Activated T-helper 17 cell treated with anti-CD3 and anti-CD28 coated beads, Interleukin-2, amount 50 U/mL, for 72 hours (primary cell): Measurements from ENCODE around the gene ZNF366. TPM values are rescaled to one million over a fixed set of nuclear protein-coding genes. Genes with fewer than 3 reads are reported as not detected.

ENCODE experiments used
- ATAC-seq: fragments of 150-1000 bp; cut with Tn5 transposase; replicated peaks from 2 replicates; pipeline ENCODE4 v1.10.0; 2021; ENCODE audit warnings: mild to moderate bottlenecking, moderate library complexity
- H3K27ac Mint-ChIP-seq: one replicate; pipeline ENCODE4 v1.8.0; 2022; ENCODE audit warnings: mixed read lengths
- H3K27me3 Mint-ChIP-seq: one replicate; pipeline ENCODE4 v1.8.0; 2022; ENCODE audit warnings: mixed read lengths
- H3K36me3 Mint-ChIP-seq: one replicate; pipeline ENCODE4 v1.8.0; 2022; ENCODE audit warnings: low read depth, mild to moderate bottlenecking, mixed read lengths
- H3K4me1 Mint-ChIP-seq: one replicate; pipeline ENCODE4 v1.8.0; 2022; ENCODE audit warnings: mixed read lengths
- H3K4me3 Mint-ChIP-seq: one replicate; pipeline ENCODE4 v1.8.0; 2022; ENCODE audit warnings: mild to moderate bottlenecking, mixed read lengths
- H3K9me3 Mint-ChIP-seq: one replicate; pipeline ENCODE4 v1.8.0; 2022; ENCODE audit warnings: mixed read lengths
- total RNA-seq, 2 donors: library from RNA; stranded (reverse); gene quantifications; one replicate each; pipeline ENCODE4 v1.2.3, GENCODE V29; 2022

ZNF366 gene
- total RNA-seq, 2 donors from 2014 or later, result not detected

DNA sequence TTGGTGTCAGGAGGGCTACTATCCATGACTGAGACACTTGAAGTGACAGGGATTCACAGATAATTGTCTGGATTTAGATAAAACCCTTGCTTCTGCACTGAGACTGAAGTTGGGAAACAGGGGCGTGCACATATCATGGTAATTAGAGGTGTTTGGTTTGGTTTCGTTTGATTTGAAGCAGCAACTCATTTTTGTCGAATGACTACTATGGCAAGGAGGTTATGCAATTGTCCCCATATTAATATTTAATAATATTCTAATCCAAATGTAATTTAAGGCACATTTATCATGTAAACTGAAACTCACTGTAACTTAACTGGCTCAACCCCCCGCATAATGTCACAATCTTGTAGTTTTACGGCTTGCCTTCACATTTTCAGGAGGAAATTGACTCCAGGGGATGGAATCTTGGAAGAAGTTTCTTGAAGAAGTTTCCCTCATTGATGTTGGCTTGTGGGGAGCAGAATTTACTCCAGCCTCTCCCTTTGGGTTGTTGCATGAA, 12.5 kb downstream of the ZNF366 start:
- Mint-ChIP-seq H3K27ac (no peak overlapping the region), H3K36me3 (no peaks in the 10 kb centered on the region), H3K27me3 (peaks cover 12% of the 10 kb centered on the region), H3K4me3 (no peak overlapping the region), H3K9me3 (no peaks in the 10 kb centered on the region), H3K4me1 (no peaks in the 10 kb centered on the region)
- ATAC-seq, result no peak

DNA sequence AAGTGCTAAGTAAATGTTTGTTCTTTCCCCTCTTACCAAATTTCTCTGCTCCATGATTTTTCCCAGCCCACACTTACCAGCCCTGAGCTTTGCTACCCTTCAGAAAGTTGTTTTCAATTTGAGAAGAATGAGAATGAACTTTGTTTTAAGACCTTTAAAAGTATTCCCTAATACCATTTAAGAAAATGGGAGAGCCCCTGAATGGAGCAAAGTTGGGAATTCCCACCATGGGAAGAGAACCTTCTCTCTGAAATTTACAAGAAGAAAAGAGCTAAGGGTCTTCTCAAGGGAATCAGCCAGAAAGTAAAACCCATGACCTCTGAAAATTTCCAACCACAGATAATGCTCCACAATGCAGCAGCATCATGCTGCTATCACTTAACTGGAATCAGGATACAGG, 17.7 kb downstream of the ZNF366 start:
- Mint-ChIP-seq H3K9me3 (no peaks in the 10 kb centered on the region), H3K4me3 (no peak overlapping the region), H3K27me3 (peaks cover 9% of the 10 kb centered on the region), H3K27ac (no peak overlapping the region), H3K4me1 (no peaks in the 10 kb centered on the region), H3K36me3 (no peaks in the 10 kb centered on the region)
- ATAC-seq, result no peak

DNA sequence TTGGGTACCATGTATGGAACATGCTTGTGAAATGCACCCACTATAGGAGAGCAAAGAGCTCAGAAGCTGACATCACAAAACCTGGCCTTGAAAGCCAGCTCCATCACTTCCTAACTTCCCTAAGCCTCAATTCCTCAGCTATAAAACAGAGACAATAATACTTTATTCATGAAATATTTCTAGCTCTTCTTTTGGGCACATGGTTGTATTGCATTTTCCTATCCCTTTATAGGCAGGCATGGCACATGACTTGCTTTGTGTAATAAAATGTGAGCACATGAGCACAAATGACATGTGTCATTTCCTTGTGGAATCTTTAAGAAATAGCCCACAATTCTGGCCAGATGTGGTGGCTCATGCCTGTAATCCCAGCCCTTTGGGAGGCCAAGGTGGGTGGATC, 18.5 kb downstream of the ZNF366 start:
- peaks cover 9% of the 10 kb centered on the region for H3K27me3 Mint-ChIP-seq
- no peak overlapping the region for H3K4me3 Mint-ChIP-seq
- ATAC-seq, result no peak
- no peak overlapping the region for H3K27ac Mint-ChIP-seq
- H3K9me3 Mint-ChIP-seq, result no peaks in the 10 kb centered on the region
- no peaks in the 10 kb centered on the region for H3K4me1 Mint-ChIP-seq
- no peaks in the 10 kb centered on the region for H3K36me3 Mint-ChIP-seq

DNA sequence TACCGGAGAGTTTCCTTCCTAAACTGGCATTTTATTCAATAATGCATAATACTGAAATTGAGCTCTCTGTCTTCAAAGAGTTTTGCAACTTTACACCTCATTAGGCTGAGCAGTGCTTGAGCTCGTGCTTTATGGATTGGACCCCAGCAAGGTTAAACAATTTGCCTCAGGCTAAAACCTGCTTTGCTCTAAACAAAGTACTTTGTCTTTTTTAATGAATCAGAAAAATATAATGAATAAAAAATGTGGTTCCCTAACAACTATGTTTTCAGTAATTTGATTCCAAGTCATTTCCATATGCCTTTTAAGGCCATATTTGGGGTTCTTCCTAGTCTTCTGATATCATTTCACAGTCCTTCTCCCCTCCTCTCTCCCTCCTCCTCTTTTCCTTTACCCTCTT, 20.0 kb downstream of the ZNF366 start:
- Mint-ChIP-seq H3K27me3 (peaks cover 9% of the 10 kb centered on the region), H3K27ac (no peak overlapping the region), H3K9me3 (no peaks in the 10 kb centered on the region), H3K36me3 (no peaks in the 10 kb centered on the region), H3K4me1 (no peaks in the 10 kb centered on the region), H3K4me3 (no peak overlapping the region)
- ATAC-seq, result no peak

DNA sequence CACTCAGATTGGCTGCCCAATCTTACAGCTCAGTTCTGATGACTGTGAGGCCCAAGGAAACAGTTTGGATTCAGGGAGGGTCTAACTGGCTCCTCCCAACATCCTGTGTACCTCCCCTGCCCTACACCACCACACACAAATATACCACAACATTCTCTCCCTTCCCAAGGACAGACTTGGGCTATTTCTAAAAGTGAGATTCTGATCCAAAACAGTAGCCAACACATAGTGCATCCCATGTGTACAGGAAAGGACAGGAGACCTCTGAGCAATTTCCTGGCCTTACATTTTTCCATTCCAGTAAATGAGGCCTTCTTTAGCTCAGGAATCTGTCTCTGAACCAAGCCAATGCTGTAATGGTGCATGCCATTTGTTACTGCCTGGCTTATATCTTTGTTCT, 20.8 kb downstream of the ZNF366 start:
- peaks cover 9% of the 10 kb centered on the region for H3K27me3 Mint-ChIP-seq
- no peaks in the 10 kb centered on the region for H3K36me3 Mint-ChIP-seq
- H3K9me3 Mint-ChIP-seq, result no peaks in the 10 kb centered on the region
- no peak overlapping the region for H3K27ac Mint-ChIP-seq
- no peak overlapping the region for H3K4me3 Mint-ChIP-seq
- ATAC-seq, result no peak
- no peaks in the 10 kb centered on the region for H3K4me1 Mint-ChIP-seq

DNA sequence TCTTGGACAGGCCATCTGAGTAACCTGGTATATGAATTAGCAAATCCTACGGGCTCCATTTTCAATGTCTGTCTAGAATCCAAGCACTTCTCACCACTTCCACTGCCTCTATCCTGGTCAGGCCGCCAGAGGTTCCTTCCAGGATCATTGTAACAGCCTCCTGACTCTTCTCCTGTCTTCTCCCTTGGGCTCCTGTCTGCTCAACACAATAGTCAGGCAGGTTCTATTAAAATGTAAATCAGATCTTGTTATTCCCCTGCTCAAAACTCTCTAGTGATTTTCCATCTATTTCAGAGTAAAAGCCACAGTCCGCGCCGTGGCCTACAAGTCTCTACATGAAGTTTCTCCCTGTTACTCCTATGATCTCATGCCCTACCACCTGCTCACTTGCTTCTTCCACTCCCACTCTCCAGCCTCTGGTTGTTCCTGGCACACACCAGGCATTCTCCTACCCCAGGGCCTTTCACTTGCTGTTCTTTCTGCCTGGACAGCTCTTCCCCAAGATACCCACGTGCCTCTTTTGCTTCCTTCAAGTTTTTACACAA, 21.7 kb downstream of the ZNF366 start:
- Mint-ChIP-seq H3K27me3 (peaks cover 13% of the 10 kb centered on the region), H3K4me1 (no peaks in the 10 kb centered on the region), H3K36me3 (no peaks in the 10 kb centered on the region), H3K27ac (no peak overlapping the region), H3K4me3 (no peak overlapping the region), H3K9me3 (no peaks in the 10 kb centered on the region)
- ATAC-seq, result no peak

DNA sequence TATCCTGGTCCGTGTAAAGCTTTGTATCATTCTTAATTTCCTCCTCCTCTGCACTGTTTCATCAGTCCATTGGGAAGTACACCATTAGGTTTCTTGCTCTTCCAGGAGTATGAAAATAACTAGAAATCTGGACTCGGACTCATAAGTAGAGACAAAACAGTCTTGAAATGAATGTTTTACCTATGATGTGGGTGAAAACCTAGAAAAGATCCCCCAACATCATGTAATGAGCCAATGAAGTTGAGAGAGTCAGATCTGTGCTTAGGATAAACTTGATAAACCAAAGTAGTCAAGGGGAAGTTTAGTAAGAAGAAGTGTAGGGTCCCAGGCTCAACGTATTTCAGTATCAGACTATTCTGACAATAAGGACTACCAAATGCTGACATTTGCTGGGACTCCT, 25.2 kb downstream of the ZNF366 start:
- H3K36me3 Mint-ChIP-seq, result no peaks in the 10 kb centered on the region
- peaks cover 16% of the 10 kb centered on the region for H3K27me3 Mint-ChIP-seq
- no peak for ATAC-seq
- H3K9me3 Mint-ChIP-seq, result no peaks in the 10 kb centered on the region
- no peak overlapping the region for H3K4me3 Mint-ChIP-seq
- H3K4me1 Mint-ChIP-seq, result no peaks in the 10 kb centered on the region
- H3K27ac Mint-ChIP-seq, result no peak overlapping the region

DNA sequence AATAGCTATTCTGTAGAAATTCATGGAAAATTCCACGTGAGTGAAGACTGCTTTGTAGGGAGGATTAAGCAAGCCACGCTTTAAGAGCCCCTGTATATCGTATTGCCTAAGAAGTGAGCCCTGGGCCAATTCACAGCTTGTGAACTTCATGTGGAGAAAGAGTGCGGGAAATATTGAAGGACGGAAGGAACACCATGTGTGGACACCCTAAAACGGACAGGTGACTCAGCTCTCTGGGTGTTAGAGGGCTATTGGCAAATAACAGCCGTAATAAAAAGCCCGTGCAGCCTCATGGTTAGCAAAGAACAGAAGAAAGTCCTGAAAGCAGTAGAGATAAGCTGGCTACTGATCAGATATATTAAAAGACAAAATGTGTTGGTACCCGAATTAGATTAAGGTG, 26.4 kb downstream of the ZNF366 start:
- H3K9me3 Mint-ChIP-seq, result no peaks in the 10 kb centered on the region
- ATAC-seq, result no peak

DNA sequence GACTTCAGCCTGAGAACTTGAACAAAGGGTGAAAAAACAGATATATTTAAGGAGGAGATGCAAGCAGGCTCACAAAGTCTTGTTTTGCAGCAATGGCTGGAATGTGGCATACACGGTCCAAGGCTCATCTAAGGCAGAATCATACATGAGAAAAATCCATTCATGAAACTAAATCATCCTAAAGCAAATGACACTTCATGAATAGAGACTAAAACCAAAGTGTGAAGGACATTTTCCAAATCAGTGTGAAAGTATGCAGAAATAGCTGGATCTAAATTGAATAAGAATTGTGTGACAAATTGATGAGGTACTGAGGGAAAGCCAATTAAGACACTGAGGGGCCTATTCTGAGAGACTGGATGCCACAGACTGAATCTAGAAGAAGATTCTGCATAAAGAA, 27.3 kb downstream of the ZNF366 start:
- Mint-ChIP-seq H3K4me3 (no peak overlapping the region), H3K27ac (no peak overlapping the region), H3K27me3 (peaks cover 17% of the 10 kb centered on the region), H3K36me3 (no peaks in the 10 kb centered on the region), H3K9me3 (no peaks in the 10 kb centered on the region), H3K4me1 (no peaks in the 10 kb centered on the region)
- ATAC-seq, result no peak

More for the DNA sequence above, 26.4 kb downstream of the ZNF366 start:
- Mint-ChIP-seq H3K27me3 (peaks cover 20% of the 10 kb centered on the region), H3K4me3 (no peak overlapping the region), H3K27ac (no peak overlapping the region), H3K36me3 (no peaks in the 10 kb centered on the region), H3K4me1 (no peaks in the 10 kb centered on the region)

DNA sequence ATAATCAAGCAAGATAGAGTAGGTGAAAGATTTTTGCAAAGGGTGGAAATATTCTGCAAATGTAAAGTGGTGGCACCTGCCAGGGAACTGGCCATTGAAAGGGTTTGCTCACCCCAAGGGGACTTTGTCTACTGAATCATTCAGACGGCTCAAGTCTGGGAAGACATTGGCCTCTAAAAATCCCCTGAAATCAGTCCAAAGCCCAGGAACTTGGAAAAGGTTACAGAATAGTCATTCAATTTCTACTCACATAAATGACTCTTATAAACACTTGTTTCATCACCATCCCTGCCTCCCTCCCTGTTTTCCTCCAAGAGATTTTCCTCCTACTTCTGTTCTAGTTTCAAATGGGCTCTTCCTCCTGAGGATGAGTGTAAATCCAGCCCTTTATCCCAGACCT, 28.5 kb downstream of the ZNF366 start:
- H3K9me3 Mint-ChIP-seq, result no peaks in the 10 kb centered on the region
- H3K27me3 Mint-ChIP-seq, result peaks cover 19% of the 10 kb centered on the region
- no peak for ATAC-seq
- H3K4me1 Mint-ChIP-seq, result no peaks in the 10 kb centered on the region
- no peak overlapping the region for H3K27ac Mint-ChIP-seq
- no peaks in the 10 kb centered on the region for H3K36me3 Mint-ChIP-seq
- no peak overlapping the region for H3K4me3 Mint-ChIP-seq

DNA sequence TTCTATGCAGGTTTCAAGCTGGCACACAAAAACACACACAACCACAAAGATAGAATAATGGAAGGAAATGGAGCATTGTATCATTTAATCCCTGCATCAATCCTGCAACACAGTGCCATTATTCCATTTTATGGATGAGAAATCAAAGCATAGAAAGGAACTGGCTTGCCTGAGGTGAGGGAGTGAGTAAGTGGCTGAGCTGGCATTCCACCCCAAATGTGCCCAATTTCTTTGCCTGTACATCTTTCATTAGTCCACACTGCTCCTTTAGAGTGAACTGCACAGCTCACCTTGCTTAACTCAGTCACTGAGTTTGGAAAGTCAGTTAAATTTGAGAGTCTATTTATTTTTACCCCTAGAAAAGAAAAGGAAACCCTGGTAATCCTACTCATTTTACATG, 28.9 kb downstream of the ZNF366 start:
- no peak overlapping the region for H3K27ac Mint-ChIP-seq
- no peaks in the 10 kb centered on the region for H3K4me1 Mint-ChIP-seq
- no peaks in the 10 kb centered on the region for H3K9me3 Mint-ChIP-seq
- H3K36me3 Mint-ChIP-seq, result no peaks in the 10 kb centered on the region
- H3K27me3 Mint-ChIP-seq, result peaks cover 23% of the 10 kb centered on the region
- H3K4me3 Mint-ChIP-seq, result no peak overlapping the region
- no peak for ATAC-seq

DNA sequence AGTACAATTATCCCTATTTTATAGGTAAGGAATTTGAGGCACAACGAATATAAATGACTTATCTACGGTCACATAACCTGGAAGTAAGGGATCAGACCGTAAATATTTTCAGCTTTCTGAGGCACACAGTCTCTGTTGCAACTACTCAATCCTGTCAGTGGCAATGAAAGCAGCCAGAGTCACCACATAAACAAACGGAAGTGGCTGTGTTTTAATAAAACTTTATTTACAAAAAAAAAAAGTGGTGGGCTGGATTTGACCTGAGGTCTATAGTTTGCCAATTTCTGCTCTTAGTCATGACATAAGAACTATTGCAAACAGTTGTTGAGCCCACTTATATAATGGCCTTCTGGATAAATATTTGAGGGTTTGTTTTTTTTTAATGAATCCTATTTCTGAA, 29.6 kb downstream of the ZNF366 start:
- H3K27me3 Mint-ChIP-seq, result peaks cover 28% of the 10 kb centered on the region
- ATAC-seq, result no peak
- H3K4me3 Mint-ChIP-seq, result no peak overlapping the region
- H3K36me3 Mint-ChIP-seq, result no peaks in the 10 kb centered on the region
- H3K27ac Mint-ChIP-seq, result no peak overlapping the region
- no peaks in the 10 kb centered on the region for H3K9me3 Mint-ChIP-seq
- H3K4me1 Mint-ChIP-seq, result no peaks in the 10 kb centered on the region

DNA sequence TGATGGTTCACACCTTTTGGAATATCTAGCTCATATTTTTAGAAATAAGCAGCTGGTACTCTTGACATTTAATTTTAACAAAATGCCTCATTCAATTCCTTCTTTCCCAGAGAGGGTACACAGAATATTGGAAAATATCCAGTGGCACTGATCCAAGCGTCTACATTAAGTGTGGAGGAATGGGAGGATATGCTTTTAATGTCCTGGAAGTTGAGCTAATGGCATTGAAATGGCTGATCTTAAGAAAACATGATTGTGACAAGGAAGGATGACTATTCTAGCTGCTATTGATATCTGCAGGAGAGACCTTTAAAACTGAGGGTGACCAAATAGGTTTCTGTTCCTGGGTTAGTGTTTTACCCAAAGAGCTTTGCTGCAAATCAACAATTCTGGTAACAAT, 30.0 kb downstream of the ZNF366 start:
- Mint-ChIP-seq H3K4me1 (no peaks in the 10 kb centered on the region), H3K27me3 (peaks cover 29% of the 10 kb centered on the region), H3K27ac (no peak overlapping the region), H3K36me3 (no peaks in the 10 kb centered on the region), H3K9me3 (no peaks in the 10 kb centered on the region), H3K4me3 (no peak overlapping the region)
- ATAC-seq, result no peak

DNA sequence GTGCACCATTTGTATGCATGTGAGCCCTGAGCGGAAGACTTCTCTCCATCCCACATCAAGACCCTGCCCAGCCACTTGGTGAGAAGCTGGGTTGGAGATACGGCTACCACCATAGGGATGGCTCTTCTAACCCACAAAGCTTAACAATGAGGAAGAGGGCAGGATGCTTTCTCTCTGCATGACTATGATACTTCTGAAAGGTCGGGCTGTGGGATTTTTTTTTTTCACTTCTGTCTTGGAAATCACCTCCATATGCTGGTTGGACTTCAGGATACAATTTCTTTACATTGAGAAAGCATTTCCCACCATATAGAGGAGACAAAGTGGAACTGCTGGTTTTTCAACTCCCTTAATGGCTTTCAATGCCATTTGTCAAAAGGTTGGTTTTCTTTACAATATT, 30.5 kb downstream of the ZNF366 start:
- Mint-ChIP-seq H3K36me3 (no peaks in the 10 kb centered on the region), H3K9me3 (no peaks in the 10 kb centered on the region), H3K4me1 (no peaks in the 10 kb centered on the region)

DNA sequence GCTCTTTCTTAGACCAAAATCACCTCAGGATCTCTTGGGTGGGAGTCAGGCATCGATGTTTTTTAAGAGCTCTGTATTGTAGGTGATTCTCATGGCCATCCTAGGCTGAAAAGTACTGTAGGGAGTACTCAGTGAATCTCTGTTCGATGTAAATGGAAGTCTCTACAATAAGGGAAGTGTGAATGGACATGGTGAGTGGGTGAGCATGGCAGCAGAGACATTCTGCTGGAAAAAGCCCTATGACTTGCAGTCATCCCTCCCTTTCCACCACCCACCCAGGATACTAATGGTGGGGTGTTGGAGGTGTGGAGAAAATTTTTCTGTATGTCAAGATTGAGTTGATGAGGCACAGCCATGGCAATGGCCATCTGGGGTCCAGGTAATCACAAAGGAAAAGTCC, 30.9 kb downstream of the ZNF366 start:
- H3K27me3 Mint-ChIP-seq, result peaks cover 29% of the 10 kb centered on the region
- no peak overlapping the region for H3K4me3 Mint-ChIP-seq
- no peak overlapping the region for H3K27ac Mint-ChIP-seq
- no peaks in the 10 kb centered on the region for H3K36me3 Mint-ChIP-seq
- ATAC-seq, result no peak
- no peaks in the 10 kb centered on the region for H3K9me3 Mint-ChIP-seq
- no peaks in the 10 kb centered on the region for H3K4me1 Mint-ChIP-seq

More for the DNA sequence above, 30.5 kb downstream of the ZNF366 start:
- H3K27ac Mint-ChIP-seq, result no peak overlapping the region
- no peak overlapping the region for H3K4me3 Mint-ChIP-seq
- ATAC-seq, result no peak
- H3K27me3 Mint-ChIP-seq, result peaks cover 29% of the 10 kb centered on the region

DNA sequence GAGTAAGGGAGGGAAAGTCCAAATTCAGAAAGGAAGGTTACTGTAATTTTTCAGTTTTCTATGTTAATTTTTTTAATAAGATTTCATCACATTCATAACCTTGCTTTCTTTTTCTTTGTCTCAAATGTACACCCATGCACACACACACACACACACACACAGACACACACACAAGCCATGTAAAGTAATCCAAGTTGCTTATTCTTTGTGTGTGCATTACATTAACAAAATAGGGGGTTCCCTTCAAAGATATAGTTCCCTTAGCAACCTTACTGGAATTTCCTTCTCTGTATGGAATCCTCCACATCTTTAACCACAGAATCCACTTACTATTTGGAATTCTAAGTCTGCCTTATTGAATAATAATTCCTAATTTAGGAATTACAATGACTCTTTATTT, 32.7 kb downstream of the ZNF366 start:
- no peak for ATAC-seq
- Mint-ChIP-seq H3K27ac (no peak overlapping the region), H3K9me3 (no peaks in the 10 kb centered on the region), H3K36me3 (no peaks in the 10 kb centered on the region), H3K27me3 (peaks cover 27% of the 10 kb centered on the region), H3K4me1 (no peaks in the 10 kb centered on the region), H3K4me3 (no peak overlapping the region)
